Airway epithelial cell (primary cell): Measurements from ENCODE around the gene NUP35. TPM values are rescaled to one million over a fixed set of nuclear protein-coding genes. Genes with fewer than 3 reads are reported as not detected.

Source experiments
- total RNA-seq: library from RNA; depleted of rRNA; stranded (reverse); fragments of >200 nt; gene quantifications from 2 replicates; pipeline ENCODE4 v1.2.3, GENCODE V29; 2015

Gene NUP35, protein sequence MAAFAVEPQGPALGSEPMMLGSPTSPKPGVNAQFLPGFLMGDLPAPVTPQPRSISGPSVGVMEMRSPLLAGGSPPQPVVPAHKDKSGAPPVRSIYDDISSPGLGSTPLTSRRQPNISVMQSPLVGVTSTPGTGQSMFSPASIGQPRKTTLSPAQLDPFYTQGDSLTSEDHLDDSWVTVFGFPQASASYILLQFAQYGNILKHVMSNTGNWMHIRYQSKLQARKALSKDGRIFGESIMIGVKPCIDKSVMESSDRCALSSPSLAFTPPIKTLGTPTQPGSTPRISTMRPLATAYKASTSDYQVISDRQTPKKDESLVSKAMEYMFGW
- 12.3 and 13.8 TPM in 2 replicates for total RNA-seq

GRCh38 chr2:183124222-183124956 is at the start of gene NUP35:
Gene NUP35, plus strand, starts transcription at chr2:183124443. Its CDS starts 15 bp downstream, at chr2:183124458.

DNA sequence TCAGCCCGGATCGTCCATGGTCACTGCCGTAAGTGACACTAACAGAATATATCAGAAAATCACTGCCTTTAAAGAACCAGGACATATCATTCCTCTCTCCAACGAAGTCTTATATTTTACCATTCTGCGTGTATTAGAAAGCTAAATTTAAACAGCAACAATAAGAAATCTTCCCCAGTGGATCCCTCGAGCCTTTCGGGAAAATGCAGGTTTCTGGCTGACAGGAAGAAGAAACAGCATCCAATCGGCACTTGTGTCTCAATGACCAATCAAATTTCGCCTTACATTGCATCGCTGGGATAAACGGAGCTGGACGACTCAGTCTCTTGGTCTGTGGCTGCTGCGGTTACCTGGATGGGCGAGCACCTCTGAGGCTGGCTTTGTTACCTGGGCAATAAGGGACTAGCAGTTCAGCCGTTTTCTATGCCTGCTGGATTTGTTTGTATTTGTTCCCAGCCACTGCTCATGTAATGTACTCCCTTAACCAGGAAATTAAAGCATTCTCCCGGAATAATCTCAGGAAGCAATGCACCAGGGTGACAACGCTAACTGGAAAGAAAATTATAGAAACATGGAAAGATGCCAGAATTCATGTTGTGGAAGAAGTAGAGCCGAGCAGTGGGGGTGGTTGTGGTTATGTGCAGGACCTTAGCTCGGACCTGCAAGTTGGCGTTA is 45.6 kb upstream of the NUP35 start, which contains the start of gene DUSP19:
Gene DUSP19, plus strand, starts transcription at position 284 of the 675 bp plus-strand sequence. Its CDS starts 187 bp downstream, at position 471.

Other genes starting within 250 kb of the NUP35 start
- gene NCKAP1, start 86.0 kb upstream of the NUP35 start, total RNA-seq = 107 and 119 TPM in 2 replicates
- gene DUSP19, start 45.7 kb upstream of the NUP35 start, total RNA-seq = 0.98 and 1.1 TPM in 2 replicates